Measurements from ENCODE around the gene RNF115. TPM values are rescaled to one million over a fixed set of nuclear protein-coding genes. Genes with fewer than 3 reads are reported as not detected.

Gene RNF115
- total and polyA plus RNA-seq, 2 of the 13 experiments (the other 11 are each of a cell fraction or from before 2014, with no cell fraction given) = 6.0 to 10.1 TPM

GRCh38 chr1:145707183-145707867 lies 116.6 kb downstream of the RNF115 start, which contains the start of gene PDZK1 (continued):
- TF ChIP-seq, protein P1, sequence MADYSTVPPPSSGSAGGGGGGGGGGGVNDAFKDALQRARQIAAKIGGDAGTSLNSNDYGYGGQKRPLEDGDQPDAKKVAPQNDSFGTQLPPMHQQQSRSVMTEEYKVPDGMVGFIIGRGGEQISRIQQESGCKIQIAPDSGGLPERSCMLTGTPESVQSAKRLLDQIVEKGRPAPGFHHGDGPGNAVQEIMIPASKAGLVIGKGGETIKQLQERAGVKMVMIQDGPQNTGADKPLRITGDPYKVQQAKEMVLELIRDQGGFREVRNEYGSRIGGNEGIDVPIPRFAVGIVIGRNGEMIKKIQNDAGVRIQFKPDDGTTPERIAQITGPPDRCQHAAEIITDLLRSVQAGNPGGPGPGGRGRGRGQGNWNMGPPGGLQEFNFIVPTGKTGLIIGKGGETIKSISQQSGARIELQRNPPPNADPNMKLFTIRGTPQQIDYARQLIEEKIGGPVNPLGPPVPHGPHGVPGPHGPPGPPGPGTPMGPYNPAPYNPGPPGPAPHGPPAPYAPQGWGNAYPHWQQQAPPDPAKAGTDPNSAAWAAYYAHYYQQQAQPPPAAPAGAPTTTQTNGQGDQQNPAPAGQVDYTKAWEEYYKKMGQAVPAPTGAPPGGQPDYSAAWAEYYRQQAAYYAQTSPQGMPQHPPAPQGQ (CRISPR knock-in tag; IDR thresholded peaks at IDR 0.05; ENCODE audit: borderline replicate concordance) = no peak
- TF ChIP-seq ZNF264 (CRISPR knock-in tag; IDR thresholded peaks at IDR 0.05) = peak; percentile 94
- TF ChIP-seq TEAD3 (CRISPR knock-in tag; optimal IDR thresholded peaks at IDR 0.05; ENCODE audit: borderline replicate concordance) = peak; percentile 75
- no peak for TF ChIP-seq ZZZ3 (CRISPR knock-in tag; IDR thresholded peaks at IDR 0.05; ENCODE audit: borderline replicate concordance)
- TF ChIP-seq IRX3 (CRISPR knock-in tag; IDR thresholded peaks at IDR 0.05; ENCODE audit: borderline replicate concordance, low read depth) = 0 out of 2 replicates have a peak, but pooled peaks have one; percentile 43
- 0 out of 2 replicates have a peak, but pooled peaks have one; percentile 71 for TF ChIP-seq HOXA5 (CRISPR knock-in tag; IDR thresholded peaks at IDR 0.05)
- TF ChIP-seq FOXO1 (CRISPR knock-in tag; IDR thresholded peaks at IDR 0.05) = peak; percentile 38; the same call in 1 of the 2 replicates
- TF ChIP-seq AGO1 (IDR thresholded peaks at IDR 0.05; ENCODE audit: low read depth, low read length, poor library complexity, severe bottlenecking) = no peak
- 0 out of 2 replicates have a peak, but pooled peaks have one; percentile 35 for TF ChIP-seq ZNF431 (CRISPR knock-in tag; IDR thresholded peaks at IDR 0.05; ENCODE audit: borderline replicate concordance, low read depth)
- TF ChIP-seq, protein P2, sequence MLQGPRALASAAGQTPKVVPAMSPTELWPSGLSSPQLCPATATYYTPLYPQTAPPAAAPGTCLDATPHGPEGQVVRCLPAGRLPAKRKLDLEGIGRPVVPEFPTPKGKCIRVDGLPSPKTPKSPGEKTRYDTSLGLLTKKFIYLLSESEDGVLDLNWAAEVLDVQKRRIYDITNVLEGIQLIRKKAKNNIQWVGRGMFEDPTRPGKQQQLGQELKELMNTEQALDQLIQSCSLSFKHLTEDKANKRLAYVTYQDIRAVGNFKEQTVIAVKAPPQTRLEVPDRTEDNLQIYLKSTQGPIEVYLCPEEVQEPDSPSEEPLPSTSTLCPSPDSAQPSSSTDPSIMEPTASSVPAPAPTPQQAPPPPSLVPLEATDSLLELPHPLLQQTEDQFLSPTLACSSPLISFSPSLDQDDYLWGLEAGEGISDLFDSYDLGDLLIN (CRISPR knock-in tag; IDR thresholded peaks at IDR 0.05; ENCODE audit: borderline replicate concordance) = no peak
- TF ChIP-seq AFF4 (CRISPR knock-in tag; IDR thresholded peaks at IDR 0.05) = 0 out of 2 replicates have a peak, but pooled peaks have one; percentile 17
- no peak for TF ChIP-seq U2AF2 (IDR thresholded peaks at IDR 0.05; ENCODE audit: low read depth, low read length)
- TF ChIP-seq ZNF549 (CRISPR knock-in tag; IDR thresholded peaks at IDR 0.05) = no peak
- TF ChIP-seq SUZ12 (IDR thresholded peaks at IDR 0.05; ENCODE audit: low read depth, low read length) = no peak
- no peak; the same call in 1 of the 2 replicates for TF ChIP-seq REPIN1 (CRISPR knock-in tag; IDR thresholded peaks at IDR 0.05; ENCODE audit: borderline replicate concordance, low read depth)
- peak; percentile 56; the same call in 1 of the 2 replicates for TF ChIP-seq NCOA2 (CRISPR knock-in tag; IDR thresholded peaks at IDR 0.05)
- TF ChIP-seq ZNF703 (CRISPR knock-in tag; IDR thresholded peaks at IDR 0.05; ENCODE audit: borderline replicate concordance) = no peak; the same call in 1 of the 2 replicates
- peak; percentile 95 for TF ChIP-seq HNF4A (CRISPR knock-in tag; IDR thresholded peaks at IDR 0.05)
- TF ChIP-seq ZBTB38 (CRISPR knock-in tag; IDR thresholded peaks at IDR 0.05) = no peak
- no peak for TF ChIP-seq PAF1 (CRISPR knock-in tag; IDR thresholded peaks at IDR 0.05)
- peak; percentile 85 for TF ChIP-seq MED1 (CRISPR knock-in tag; IDR thresholded peaks at IDR 0.05)
- TF ChIP-seq PITX1 (CRISPR knock-in tag; IDR thresholded peaks at IDR 0.05) = peak; percentile 25; the same call in 1 of the 2 replicates
- TF ChIP-seq MTF2 (CRISPR knock-in tag; IDR thresholded peaks at IDR 0.05; ENCODE audit: borderline replicate concordance) = no peak

Measured in HepG2 (cell line).